ENCODE measurements around the gene EDEM3.
"Not testable (repeated sequence)": the region's sequence is repeated elsewhere in the genome, so short reads cannot be mapped to it uniquely, and the experiment has no call there.

Gene EDEM3

DNA sequence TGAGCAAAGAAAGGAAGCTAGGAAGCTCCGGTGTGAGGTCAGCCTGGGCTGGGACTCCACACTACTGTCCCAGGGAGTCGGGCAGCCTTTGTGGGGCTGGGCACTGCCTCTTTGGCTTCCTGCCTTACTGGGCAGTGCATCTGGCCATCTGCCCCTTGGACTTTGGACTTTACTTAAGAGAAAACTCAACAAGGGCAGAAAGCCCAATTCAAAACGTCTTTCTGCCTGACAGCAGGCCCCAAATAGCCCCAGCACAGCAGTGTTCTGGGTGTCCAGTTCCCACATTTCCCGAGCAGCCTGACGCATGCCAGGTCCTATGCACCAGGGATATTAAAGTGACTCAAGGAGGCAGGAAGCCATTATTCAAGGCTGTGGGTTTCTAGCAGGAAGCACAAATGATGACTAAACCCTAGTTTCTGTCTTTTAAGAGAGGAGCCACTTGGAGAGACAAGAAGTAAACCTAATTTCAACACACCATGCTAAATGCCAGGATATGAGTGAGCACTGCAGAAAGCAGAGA, 37.9 kb upstream of the EDEM3 start:
- no peak for DNase-seq (ENCODE audit: insufficient read length, low spot score)
- no peak for TF ChIP-seq CTCF (IDR thresholded peaks at IDR 0.05; ENCODE audit: insufficient read depth, missing control alignments)
- FAIRE-seq = no peak

DNA sequence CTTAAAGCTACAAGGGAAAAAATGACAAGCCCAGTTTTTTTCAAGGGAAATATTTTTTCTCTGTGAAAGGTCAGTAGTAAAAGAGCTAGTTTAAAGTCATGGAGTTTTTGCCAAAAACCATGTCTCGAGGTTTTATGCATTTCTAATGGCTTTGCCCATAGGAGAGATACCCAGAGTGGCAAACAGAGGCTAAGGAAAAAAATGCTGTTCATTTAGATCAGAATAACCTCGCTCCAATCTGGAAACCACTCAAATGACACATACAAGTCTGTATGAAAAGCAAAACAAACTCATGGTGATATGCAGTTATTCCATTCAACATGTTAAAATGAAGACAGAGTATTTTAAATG, 36.9 kb upstream of the EDEM3 start:
- no peak for FAIRE-seq
- TF ChIP-seq CTCF (IDR thresholded peaks at IDR 0.05; ENCODE audit: insufficient read depth, missing control alignments) = no peak
- DNase-seq (ENCODE audit: insufficient read length, low spot score) = no peak

GRCh38 chr1:184790642-184791549, 36.2 kb upstream of the EDEM3 start:
- no peak for DNase-seq (ENCODE audit: insufficient read length, low spot score)
- TF ChIP-seq CTCF (IDR thresholded peaks at IDR 0.05; ENCODE audit: insufficient read depth, missing control alignments) = no peak
- no peak for FAIRE-seq

DNA sequence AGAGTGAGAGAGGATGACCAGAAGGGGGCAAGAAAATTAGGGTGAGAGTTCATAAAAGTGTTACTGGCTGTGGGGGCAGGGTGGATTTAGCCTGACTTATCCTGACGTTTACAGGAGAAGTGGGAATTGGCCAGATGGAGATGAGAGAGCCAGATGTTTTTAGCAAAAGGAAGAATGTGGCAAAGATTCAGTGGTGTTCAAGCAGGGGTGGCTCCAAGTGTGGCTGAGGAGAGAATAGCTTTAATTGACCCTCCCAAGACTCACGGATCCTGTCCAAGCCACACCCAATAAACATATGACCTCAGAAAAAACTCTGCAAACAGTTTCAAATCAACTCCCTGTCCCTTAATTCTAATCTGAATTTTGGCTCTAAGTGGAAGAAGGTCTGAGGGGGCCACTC, 35.2 kb upstream of the EDEM3 start:
- FAIRE-seq (no peak), DNase-seq (ENCODE audit: insufficient read length, low spot score) (no peak)
- TF ChIP-seq CTCF (IDR thresholded peaks at IDR 0.05; ENCODE audit: insufficient read depth, missing control alignments) = no peak

- no peak for DNase-seq (ENCODE audit: insufficient read length, low spot score)
- TF ChIP-seq CTCF (IDR thresholded peaks at IDR 0.05; ENCODE audit: insufficient read depth, missing control alignments) = no peak
- FAIRE-seq = no peak
These were observed 34.3 kb upstream of the EDEM3 start for GRCh38 chr1:184788970-184789369.

GRCh38 chr1:184785529-184785928, 30.9 kb upstream of the EDEM3 start:
- DNase-seq (ENCODE audit: insufficient read length, low spot score) (no peak), FAIRE-seq (no peak)
- TF ChIP-seq CTCF (IDR thresholded peaks at IDR 0.05; ENCODE audit: insufficient read depth, missing control alignments) = no peak

DNA sequence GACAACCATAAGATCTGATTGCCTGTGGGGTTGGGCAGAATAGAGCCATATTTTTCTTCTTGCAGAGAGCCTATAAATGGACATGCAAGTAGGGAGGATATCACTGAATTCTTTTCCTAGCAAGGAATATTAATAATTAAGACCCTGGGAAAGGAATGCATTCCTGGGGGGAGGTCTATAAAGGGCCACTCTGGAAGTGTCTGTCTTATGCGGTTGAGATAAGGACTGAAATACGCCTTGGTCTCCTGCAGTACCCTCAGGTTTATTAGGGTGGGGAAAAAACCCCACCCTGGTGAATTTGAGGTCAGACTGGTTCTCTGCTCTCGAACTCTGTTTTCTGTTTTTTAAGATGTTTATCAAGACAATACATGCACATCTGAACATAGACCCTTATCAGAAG, 29.1 kb upstream of the EDEM3 start:
- FAIRE-seq; DNase-seq (ENCODE audit: insufficient read length, low spot score): not testable (repeated sequence)
